Measurements from ENCODE around the gene STX12. TPM values are rescaled to one million over a fixed set of nuclear protein-coding genes. Genes with fewer than 3 reads are reported as not detected.

The STX12 gene
- total RNA-seq, 1 donor from 2014 or later, result 24.1 TPM

- H3F3A ChIP-seq (ENCODE audit: low read depth), result no peaks in the 10 kb centered on the region
- H3K4me2 ChIP-seq, result no peak overlapping the region
- TF ChIP-seq EZH2phosphoT487 (IDR thresholded peaks at IDR 0.05) (no peak), CTCF (IDR thresholded peaks at IDR 0.05) (no peak), EZH2 (IDR thresholded peaks at IDR 0.05) (no peak)
- H3K27ac ChIP-seq, result no peak overlapping the region
- Mint-ChIP-seq H3K27me3 (ENCODE audit: insufficient read depth, low read depth) (peaks cover 8% of the 10 kb centered on the region), H3K4me1 (peaks cover 22% of the 10 kb centered on the region), H3K4me3 (no peak overlapping the region), H3K9me3 (no peaks in the 10 kb centered on the region), H3K36me3 (no peaks in the 10 kb centered on the region), H3K27ac (peak overlapping the region; percentile 18)
- H3K9ac ChIP-seq, result no peak overlapping the region
- no peaks in the 10 kb centered on the region for H3K27me3 ChIP-seq
- H4K20me1 ChIP-seq (ENCODE audit: low read depth), result no peaks in the 10 kb centered on the region
- H3K36me3 ChIP-seq, result no peaks in the 10 kb centered on the region
- no peak overlapping the region for H2AFZ ChIP-seq (replicated peaks)
- H3K9me3 ChIP-seq (ENCODE audit: low read depth), result no peaks in the 10 kb centered on the region
- DNase-seq (ENCODE audit: low spot score), result no peak
- no peaks in the 10 kb centered on the region for H3K79me2 ChIP-seq (ENCODE audit: low read depth)
- no peak overlapping the region for H3K4me3 ChIP-seq
- no peaks in the 10 kb centered on the region for H3K4me1 ChIP-seq
Observed at GRCh38 chr1:27862004-27862403, 89.0 kb downstream of the STX12 start.

DNA sequence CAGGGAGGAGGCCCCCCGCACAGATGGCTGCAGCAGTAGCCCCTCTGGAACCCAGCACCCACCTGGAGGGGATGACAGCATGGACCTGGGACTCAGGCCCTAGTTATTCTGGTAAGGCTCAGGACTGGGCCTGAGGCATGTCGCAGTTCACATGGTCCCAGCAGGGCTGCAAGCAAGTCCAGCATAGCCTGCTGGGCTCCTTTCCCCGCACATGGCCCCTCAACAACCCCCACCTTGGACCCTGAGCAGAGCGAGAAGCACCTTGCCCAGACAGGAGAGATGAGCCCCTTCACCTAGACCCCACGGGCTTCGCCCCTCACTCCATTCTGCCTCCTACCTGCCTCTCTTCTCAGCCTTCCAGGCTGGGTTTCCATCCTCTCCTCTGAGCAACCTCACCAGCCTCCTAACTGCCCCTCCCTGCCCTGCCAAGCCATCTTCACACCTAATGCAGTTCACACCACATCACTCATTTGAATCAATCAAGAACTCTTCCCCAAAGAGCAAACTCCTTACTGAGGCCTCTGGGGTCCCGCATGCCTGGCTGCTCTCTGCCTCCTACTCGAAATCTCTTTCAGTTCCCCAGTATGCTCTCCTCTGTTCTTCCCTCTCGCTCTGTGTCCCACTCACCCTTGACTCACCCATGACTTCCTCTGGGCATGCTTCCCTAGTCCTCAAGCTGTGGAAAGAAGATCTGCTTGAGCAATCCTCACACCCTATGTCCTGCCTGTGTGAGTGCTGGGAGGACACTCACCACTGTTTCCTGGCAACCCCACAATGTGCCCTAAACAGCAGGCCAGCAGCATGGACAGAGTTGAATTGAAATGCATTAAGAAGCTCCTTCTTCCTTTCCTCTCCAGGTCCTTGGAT lies 89.9 kb downstream of the STX12 start:
- H3K4me1 ChIP-seq, result no peaks in the 10 kb centered on the region
- Mint-ChIP-seq H3K4me1 (peaks cover 23% of the 10 kb centered on the region), H3K27me3 (ENCODE audit: insufficient read depth, low read depth) (peaks cover 10% of the 10 kb centered on the region), H3K27ac (peak overlapping the region; percentile 84), H3K36me3 (no peaks in the 10 kb centered on the region), H3K9me3 (no peaks in the 10 kb centered on the region), H3K4me3 (no peak overlapping the region)
- H3K9me3 ChIP-seq (ENCODE audit: low read depth), result no peaks in the 10 kb centered on the region
- H2AFZ ChIP-seq (replicated peaks), result peak overlapping the region; percentile 32
- no peak overlapping the region for H3K4me2 ChIP-seq
- TF ChIP-seq EZH2phosphoT487 (IDR thresholded peaks at IDR 0.05) (no peak), EZH2 (IDR thresholded peaks at IDR 0.05) (no peak), CTCF (IDR thresholded peaks at IDR 0.05) (no peak)
- no peak for DNase-seq (ENCODE audit: low spot score)
- H3K9ac ChIP-seq, result no peak overlapping the region
- no peak overlapping the region for H3K27ac ChIP-seq
- H3K36me3 ChIP-seq, result no peaks in the 10 kb centered on the region
- H4K20me1 ChIP-seq (ENCODE audit: low read depth), result no peaks in the 10 kb centered on the region
- no peak overlapping the region for H3K4me3 ChIP-seq
- H3K27me3 ChIP-seq, result no peaks in the 10 kb centered on the region
- H3K79me2 ChIP-seq (ENCODE audit: low read depth), result no peaks in the 10 kb centered on the region
- H3F3A ChIP-seq (ENCODE audit: low read depth), result no peaks in the 10 kb centered on the region

- Histone ChIP-seq H3K36me3 (no peaks in the 10 kb centered on the region), H3K4me1 (no peaks in the 10 kb centered on the region), H3K79me2 (ENCODE audit: low read depth) (no peaks in the 10 kb centered on the region), H3K9ac (no peak overlapping the region), H4K20me1 (ENCODE audit: low read depth) (no peaks in the 10 kb centered on the region), H3K27ac (no peak overlapping the region), H3K9me3 (ENCODE audit: low read depth) (no peaks in the 10 kb centered on the region), H2AFZ (replicated peaks) (peak overlapping the region; percentile 32), H3K4me3 (no peak overlapping the region), H3F3A (ENCODE audit: low read depth) (no peaks in the 10 kb centered on the region), H3K27me3 (no peaks in the 10 kb centered on the region), H3K4me2 (no peak overlapping the region)
- no peak overlapping the region for H3K4me3 Mint-ChIP-seq
- H3K4me1 Mint-ChIP-seq, result peaks cover 20% of the 10 kb centered on the region
- no peaks in the 10 kb centered on the region for H3K36me3 Mint-ChIP-seq
- H3K27me3 Mint-ChIP-seq (ENCODE audit: insufficient read depth, low read depth), result peaks cover 10% of the 10 kb centered on the region
- no peak for DNase-seq (ENCODE audit: low spot score)
- peak overlapping the region; percentile 84 for H3K27ac Mint-ChIP-seq
- H3K9me3 Mint-ChIP-seq, result no peaks in the 10 kb centered on the region
- TF ChIP-seq EZH2phosphoT487 (IDR thresholded peaks at IDR 0.05) (no peak), EZH2 (IDR thresholded peaks at IDR 0.05) (no peak), CTCF (IDR thresholded peaks at IDR 0.05) (no peak)
Observed at GRCh38 chr1:27863538-27863915, 90.5 kb downstream of the STX12 start.
